Occipital lobe (tissue), 2 donors: ENCODE data around the gene LSAMP. TPM values are rescaled to one million over a fixed set of nuclear protein-coding genes. Genes with fewer than 3 reads are reported as not detected.

ENCODE experiments used
- DNase-seq: peaks from one replicate; lab custom pipeline; 2025; lab: John Stamatoyannopoulos, UW
- total RNA-seq: library from RNA; depleted of rRNA; stranded (reverse); fragments of >200 nt; gene quantifications from one replicate; pipeline ENCODE4 v1.2.3, GENCODE V29; 2014

The LSAMP gene
- total RNA-seq, 1 donor from 2014 or later = 47.3 TPM

DNA sequence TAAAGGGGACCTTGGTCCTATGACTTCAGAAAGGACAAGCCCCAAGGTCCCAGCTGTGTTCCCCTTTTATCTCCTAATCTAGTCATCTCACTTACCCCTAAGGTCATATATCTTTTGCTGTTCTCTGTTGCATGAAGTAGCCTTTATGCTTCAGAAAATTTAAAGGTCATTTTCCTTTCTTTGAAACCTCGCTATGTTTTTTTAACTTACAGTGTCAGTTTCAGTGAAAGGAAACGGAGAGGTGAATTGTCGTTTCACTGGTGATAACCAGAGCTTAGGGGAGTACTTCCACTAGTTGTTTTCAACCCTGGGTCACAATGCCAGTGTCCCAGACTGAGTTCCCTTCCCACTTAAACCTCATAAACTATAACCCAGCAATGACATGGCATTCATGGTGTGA, 464.6 kb downstream of the LSAMP start:
- DNase-seq = no peak

- no peak for DNase-seq
These were observed 467.4 kb downstream of the LSAMP start for GRCh38 chr3:115977866-115978265.

GRCh38 chr3:115975796-115976195, 469.5 kb downstream of the LSAMP start:
- DNase-seq = no peak

GRCh38 chr3:115975353-115975752, 469.9 kb downstream of the LSAMP start:
- no peak for DNase-seq

DNA sequence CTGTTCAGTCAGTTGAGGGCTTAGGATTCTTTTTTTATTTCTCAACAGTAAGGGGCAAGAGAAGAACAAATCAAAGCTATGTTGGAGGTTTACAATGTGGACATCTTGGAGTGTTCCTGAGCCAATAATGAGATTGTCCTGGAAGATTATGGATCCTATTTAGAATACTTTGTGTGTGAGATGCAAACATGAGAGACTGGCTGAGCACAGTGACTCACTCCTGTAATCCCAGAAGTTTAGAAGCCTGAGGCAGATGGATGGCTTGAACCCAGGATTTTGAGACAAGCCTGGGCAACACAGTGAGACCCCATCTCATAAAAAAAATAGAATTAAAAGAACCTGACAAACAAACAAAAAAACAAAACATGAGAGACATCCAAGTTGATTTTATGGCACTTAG, 470.3 kb downstream of the LSAMP start:
- DNase-seq = no peak

GRCh38 chr3:115968871-115969270, 476.4 kb downstream of the LSAMP start:
- no peak for DNase-seq

DNA sequence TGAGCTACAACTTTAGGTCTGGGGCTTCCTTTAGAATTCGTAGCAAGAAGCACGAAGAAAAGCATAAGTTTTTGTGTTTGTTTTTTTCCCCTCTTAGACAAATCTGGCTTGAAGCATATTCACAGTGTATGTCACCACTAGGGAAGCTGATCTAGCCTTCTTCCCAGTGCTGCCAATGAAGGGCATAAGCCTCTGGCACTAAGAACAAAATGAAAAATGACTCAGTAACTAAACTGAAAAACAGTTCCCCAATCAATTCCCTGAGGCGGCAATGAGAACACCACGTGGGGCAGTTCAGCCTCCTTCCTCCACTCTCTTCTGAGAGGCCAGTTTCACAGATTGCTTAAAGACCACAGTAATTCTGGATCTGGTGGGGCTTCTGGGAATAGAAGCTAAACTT, 483.9 kb downstream of the LSAMP start:
- DNase-seq = peak; percentile 4

- peak; percentile 55 for DNase-seq
These were observed 484.5 kb downstream of the LSAMP start for GRCh38 chr3:115960799-115961198.

GRCh38 chr3:115958526-115958925, 486.8 kb downstream of the LSAMP start:
- DNase-seq = no peak

- no peak for DNase-seq
These were observed 498.0 kb downstream of the LSAMP start for GRCh38 chr3:115947325-115947724.

- no peak for DNase-seq
These were observed 501.7 kb downstream of the LSAMP start for GRCh38 chr3:115943579-115943978.

GRCh38 chr3:115937054-115937453, 508.2 kb downstream of the LSAMP start:
- no peak for DNase-seq

DNA sequence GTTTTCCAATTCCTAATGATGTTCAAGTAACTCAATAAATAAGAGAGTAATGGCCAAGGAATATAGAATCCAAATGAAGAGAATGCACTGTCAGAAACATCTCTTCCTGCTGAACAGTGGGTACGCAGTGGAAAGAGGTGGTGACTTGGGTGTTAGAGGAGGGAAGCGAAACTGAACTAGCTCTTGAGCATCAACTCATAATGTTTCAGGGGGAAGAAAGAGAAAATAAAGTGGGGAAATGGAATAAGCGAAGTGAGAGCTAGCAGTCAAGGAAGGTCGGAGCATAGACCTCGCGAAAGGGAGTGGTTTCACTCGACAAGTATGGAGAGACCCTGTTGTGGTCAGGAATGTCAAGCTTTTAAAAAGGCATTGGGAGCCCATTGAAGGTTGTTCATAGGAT, 512.5 kb downstream of the LSAMP start:
- DNase-seq = no peak

DNA sequence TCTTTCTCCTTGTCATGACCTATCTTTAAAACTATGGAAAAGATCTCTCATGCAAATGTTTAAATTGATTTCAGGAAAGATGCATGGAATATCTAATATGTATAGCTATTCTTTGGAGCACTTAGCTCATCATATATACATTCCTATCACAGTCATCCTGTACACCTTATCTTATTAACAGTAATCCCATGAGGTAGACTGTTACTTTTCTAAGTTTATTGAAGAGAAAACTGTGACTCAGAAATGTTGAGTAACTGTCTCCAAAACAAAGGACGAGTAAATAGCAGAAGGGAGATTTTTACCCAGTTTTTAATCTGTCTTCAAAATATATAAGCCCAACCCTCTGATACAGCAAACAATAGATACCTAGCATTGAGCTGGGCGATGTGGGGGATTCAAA, 513.7 kb downstream of the LSAMP start:
- DNase-seq = no peak

DNA sequence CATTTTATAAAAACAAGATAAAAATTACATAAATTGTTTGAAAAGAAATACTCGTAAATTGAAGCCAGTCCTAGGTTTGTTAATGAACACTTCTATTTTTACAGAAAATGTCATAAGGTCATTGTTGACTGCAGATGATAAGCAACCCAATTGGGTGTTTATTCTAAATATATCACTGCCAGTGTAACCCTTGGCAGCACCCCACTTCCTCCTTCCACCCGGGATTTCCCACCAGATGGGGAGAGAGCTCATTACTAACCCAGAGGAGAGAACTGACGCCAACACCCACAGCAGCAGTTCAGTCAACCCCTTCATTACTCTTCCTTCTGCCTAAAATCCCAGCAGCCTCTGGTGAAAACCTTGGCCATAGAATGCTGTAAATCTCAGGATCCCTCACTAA, 514.4 kb downstream of the LSAMP start:
- no peak for DNase-seq

GRCh38 chr3:115930168-115930567, 515.1 kb downstream of the LSAMP start:
- no peak for DNase-seq

DNA sequence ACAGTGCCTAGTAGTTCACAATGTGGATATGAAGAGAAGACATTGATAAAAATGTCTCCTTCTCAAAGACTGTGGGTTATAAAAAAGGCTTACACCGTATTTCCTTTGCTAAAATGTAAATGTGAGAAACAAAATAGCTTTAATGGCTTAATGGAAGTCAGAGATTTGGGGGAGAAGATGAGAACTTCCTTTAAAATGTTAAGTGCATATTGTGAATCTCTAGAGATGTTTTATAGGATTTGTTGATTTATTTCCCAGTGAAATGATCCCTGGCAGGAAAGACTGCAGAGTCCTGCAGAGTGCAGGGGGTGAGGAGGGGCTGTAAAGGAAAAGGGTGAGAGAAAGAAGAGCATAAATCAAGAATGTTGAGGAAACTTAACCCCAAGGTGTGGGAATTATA, 516.9 kb downstream of the LSAMP start:
- no peak for DNase-seq

DNA sequence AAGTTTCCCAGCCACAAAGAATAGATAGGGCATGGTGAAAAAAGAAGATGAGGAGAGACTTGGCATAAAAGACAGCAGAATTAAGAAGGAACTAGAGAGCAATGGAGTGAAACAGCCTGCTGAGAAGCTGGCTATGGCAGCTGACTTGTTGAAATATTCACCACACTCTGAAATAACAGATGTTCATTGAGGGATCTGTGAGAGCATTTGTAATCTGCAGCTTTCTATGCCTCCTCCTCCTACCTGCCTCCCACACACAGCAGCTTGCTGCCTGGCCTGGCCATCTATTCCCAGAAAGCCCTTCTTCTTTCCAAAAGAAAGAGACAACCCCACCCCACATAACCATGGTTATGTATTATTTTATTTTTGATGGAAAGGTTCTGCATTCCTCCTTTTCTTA, 518.1 kb downstream of the LSAMP start:
- no peak for DNase-seq

DNA sequence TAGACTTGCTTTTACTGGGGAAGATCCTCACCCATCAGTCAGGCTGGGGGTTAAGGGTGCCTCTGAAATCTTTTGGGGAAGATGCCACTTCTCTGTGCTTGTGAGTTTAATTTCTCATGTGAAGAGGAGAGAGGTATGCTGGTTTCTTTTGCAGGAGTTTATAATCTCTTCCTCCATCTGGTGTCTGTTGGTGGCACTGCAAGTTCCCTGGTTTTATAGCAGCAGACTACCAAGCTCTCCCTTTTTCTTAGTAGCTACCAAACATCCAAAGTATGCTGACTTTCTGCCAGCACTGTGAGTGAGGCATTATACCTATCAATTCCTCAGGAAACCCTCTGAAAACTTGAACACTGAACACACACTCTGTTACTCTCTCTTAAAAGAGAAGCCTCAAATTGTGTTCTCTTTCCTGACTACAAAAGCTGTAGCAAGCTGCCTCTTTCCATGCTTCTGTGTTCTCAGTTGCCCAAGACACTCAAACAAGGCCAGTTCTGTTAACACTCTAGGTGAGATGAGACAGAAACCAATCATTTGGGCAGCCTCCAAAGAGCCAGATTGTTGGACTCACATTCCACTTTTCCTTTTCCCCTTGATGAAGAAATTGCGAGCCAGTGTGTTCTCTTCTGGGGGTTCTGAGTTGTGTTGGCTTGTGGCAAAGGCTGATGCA, 522.5 kb downstream of the LSAMP start:
- DNase-seq = no peak

DNA sequence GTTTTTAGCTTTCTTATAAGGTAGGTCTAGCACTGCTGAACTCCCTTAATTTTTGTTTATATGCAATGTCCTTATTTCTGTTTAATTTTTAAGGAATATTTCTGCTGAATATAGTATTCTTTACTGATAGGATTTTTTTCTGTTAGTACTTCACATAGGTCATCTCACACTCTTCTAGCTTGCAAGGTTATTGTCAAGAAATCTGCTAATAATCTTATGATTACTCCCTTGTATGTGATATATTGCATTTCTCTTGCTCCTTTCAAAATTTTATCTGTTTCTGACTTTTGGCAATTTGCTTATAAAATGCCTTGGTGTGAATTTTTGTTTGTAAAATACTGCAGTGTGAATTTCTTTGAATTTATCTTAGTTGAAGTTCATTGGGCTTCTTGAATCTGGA, 523.6 kb downstream of the LSAMP start:
- DNase-seq = no peak

GRCh38 chr3:115918900-115919299, 526.4 kb downstream of the LSAMP start:
- no peak for DNase-seq

GRCh38 chr3:115916866-115917265, 528.4 kb downstream of the LSAMP start:
- DNase-seq = no peak

GRCh38 chr3:115915061-115915460, 530.2 kb downstream of the LSAMP start:
- no peak for DNase-seq

- DNase-seq = no peak
These were observed 532.1 kb downstream of the LSAMP start for GRCh38 chr3:115913069-115913686.
